Esophagus squamous epithelium (tissue), 4 donors: Measurements from ENCODE around the gene CACNA2D2.

Experiments used
- CTCF ChIP-seq, 6 experiments: fragments of 450-650 bp in 4 of 6; fragments of 200-600 bp in 2 of 6; sonication (generic) in 2 of 6; IDR thresholded peaks; one replicate each; pipeline ENCODE4 v1.5.1; 2016 to 2019; ENCODE audit warnings: antibody characterized with exemption in 6 of 6, mild to moderate bottlenecking in 4 of 6, moderate library complexity in 4 of 6
- POLR2A ChIP-seq, 4 donors: fragments of 450-650 bp; IDR thresholded peaks; one replicate each; pipeline ENCODE4 v1.6.1; 2017; ENCODE audit warnings: antibody characterized with exemption in 4 of 4, mild to moderate bottlenecking in 4 of 4, moderate library complexity in 3 of 4

GRCh38 chr3:50441424-50442217, 61.8 kb downstream of the CACNA2D2 start:
- TF ChIP-seq POLR2A (IDR thresholded peaks at IDR 0.05) (no peak), CTCF (IDR thresholded peaks at IDR 0.05) (no peak)
